ENCODE data around the gene BICD2.

- no peak for TF ChIP-seq CTCF (IDR thresholded peaks at IDR 0.05)
- no peak for TF ChIP-seq EZH2 (IDR thresholded peaks at IDR 0.05; ENCODE audit: borderline replicate concordance, insufficient read depth, low read depth, low read length, poor library complexity, severe bottlenecking)
Observed at GRCh38 chr9:92761686-92762085, 2.9 kb downstream of the BICD2 start.
